ENCODE data around the gene GTF2H1.

Gene GTF2H1

DNA sequence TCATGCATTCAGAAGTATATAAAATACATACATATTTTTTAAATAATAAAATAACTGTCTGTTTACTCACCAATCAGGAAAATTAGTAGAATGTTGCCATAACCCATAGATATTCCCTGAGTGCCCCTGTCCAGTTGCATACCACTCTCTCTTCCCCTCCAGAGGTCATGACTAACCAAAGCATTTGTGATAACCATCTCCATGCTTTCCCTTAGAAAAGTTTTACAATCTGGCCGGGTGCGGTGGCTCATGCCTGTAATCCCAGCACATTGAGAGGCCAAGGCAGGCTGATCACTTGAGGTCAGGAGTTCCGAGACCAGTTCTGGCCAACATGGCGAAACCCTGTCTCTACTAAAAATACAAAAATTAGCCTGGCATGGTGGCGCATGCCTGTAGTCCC is 38.8 kb downstream of the GTF2H1 start:
- no peak for DNase-seq (ENCODE audit: low read depth)
- TF ChIP-seq, protein P1, sequence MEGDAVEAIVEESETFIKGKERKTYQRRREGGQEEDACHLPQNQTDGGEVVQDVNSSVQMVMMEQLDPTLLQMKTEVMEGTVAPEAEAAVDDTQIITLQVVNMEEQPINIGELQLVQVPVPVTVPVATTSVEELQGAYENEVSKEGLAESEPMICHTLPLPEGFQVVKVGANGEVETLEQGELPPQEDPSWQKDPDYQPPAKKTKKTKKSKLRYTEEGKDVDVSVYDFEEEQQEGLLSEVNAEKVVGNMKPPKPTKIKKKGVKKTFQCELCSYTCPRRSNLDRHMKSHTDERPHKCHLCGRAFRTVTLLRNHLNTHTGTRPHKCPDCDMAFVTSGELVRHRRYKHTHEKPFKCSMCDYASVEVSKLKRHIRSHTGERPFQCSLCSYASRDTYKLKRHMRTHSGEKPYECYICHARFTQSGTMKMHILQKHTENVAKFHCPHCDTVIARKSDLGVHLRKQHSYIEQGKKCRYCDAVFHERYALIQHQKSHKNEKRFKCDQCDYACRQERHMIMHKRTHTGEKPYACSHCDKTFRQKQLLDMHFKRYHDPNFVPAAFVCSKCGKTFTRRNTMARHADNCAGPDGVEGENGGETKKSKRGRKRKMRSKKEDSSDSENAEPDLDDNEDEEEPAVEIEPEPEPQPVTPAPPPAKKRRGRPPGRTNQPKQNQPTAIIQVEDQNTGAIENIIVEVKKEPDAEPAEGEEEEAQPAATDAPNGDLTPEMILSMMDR (conservative IDR thresholded peaks at IDR 0.05; ENCODE audit: low read length) = no peak

DNA sequence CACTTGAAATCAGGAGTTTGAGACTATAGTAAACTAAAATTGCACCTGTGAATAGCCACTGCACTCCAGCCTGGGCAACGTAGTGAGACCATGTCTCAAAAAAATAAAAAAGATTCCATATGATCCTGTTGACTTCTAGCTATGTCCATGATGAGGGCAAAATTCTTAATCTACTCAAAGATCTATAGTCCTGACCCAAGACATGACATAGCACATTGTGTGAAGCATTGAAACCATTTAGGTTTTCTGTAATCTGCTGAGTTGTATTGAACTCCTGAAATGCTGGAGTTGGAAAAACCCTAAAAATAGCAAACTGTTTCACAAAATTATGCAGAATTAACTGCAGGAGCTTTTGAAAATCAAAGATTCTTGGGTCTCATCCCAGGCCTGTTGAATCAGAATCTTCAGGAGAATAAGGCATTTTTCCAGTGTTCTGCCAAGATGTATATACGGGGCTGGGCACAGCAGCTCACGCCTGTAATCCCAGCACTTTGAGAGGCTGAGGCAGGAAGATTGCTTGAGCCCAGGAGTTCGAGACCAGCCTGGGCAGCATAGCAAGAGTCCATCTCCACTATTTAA is 42.2 kb downstream of the GTF2H1 start:
- TF ChIP-seq, protein P1 (conservative IDR thresholded peaks at IDR 0.05; ENCODE audit: low read length) = no peak
- peak; percentile 48 for DNase-seq (ENCODE audit: low read depth)
- no peak overlapping the region for H3K4me3 ChIP-seq (ENCODE audit: low read length)

More for the DNA sequence above, 38.8 kb downstream of the GTF2H1 start:
- no peak overlapping the region for H3K4me3 ChIP-seq (ENCODE audit: low read length)

DNA sequence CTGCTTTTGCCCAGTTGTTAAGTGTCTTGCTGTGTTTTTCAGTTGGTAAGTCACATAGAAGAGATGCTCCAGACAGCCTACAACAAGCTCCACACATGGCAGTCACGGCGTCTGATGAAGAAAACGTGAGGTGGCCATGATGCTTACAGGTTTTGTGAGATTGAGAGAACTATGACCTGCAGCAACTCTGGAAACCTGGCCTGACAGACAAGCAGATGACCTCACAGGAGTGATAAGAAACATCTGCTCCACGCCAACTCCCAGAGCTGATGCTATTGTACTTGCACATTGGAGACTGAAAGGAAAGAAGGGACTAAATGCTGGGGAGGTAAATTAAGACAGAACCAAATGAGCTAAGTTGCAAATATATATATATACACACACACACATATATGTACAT is 43.4 kb downstream of the GTF2H1 start:
- no peak overlapping the region for H3K4me3 ChIP-seq (ENCODE audit: low read length)
- TF ChIP-seq, protein P1 (conservative IDR thresholded peaks at IDR 0.05; ENCODE audit: low read length) = no peak
- DNase-seq (ENCODE audit: low read depth) = no peak

DNA sequence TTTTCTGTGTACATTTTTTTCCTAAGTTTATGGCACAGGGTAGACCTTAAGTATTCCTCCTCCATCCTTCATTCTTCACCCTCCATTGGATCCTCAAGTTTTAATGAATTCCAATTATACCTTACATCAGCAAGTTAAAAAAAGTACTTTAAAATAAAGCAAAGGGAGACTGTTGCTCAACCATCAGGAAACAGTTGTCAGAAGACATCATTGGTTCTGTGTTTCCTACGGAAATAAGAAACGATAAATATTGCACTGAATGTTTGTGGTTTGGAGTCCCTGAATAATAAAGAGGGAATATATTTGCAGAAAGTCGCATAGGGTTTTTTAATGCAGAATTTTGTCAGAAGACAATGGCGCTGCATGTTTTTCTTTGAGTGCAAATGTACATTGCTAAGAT is 43.9 kb downstream of the GTF2H1 start:
- no peak for DNase-seq (ENCODE audit: low read depth)
- no peak overlapping the region for H3K4me3 ChIP-seq (ENCODE audit: low read length)
- TF ChIP-seq, protein P1 (conservative IDR thresholded peaks at IDR 0.05; ENCODE audit: low read length) = no peak

DNA sequence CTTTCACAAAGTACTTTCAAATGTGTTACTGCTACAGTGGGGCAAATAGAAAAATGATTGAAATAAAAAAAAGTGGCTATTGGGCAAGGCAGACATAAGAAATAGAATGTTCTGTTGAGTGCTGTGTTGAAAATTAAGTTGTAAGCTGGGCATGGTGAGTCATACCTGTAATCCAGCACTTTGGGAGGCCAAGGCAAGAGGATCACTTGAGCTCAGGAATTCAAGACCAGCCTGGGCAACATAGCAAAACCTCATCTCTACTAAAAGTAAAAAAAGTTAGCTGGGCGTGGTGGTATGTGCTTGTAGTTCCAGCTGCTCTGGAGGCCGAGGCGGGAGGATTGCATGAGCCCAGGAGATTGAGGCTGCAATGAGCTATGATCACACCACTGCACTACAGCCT is 45.1 kb downstream of the GTF2H1 start:
- no peak overlapping the region for H3K4me3 ChIP-seq (ENCODE audit: low read length)
- peak; percentile 27 for DNase-seq (ENCODE audit: low read depth)
- TF ChIP-seq, protein P1 (conservative IDR thresholded peaks at IDR 0.05; ENCODE audit: low read length) = no peak

DNA sequence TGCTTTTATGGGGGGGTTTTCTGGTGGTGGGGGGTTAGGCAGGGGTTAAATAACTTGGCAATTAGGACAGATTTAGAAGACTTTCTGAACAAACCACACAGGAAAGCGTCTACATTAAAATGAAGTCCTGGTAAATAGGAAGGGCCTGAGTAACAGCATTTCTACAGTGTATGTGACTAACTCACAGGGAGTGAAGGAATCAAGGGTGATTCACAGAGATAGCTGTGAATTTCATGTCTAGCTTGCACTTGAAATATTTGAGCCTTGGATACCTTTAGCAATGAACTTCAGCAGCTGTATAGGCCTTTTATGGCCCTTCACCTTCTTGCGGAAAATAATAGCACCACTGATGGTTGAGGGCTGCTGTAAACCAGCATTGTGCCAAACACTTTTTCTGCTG is 45.9 kb downstream of the GTF2H1 start:
- peak; percentile 60 for DNase-seq (ENCODE audit: low read depth)
- TF ChIP-seq, protein P1 (conservative IDR thresholded peaks at IDR 0.05; ENCODE audit: low read length) = no peak
- H3K4me3 ChIP-seq (ENCODE audit: low read length) = no peak overlapping the region

DNA sequence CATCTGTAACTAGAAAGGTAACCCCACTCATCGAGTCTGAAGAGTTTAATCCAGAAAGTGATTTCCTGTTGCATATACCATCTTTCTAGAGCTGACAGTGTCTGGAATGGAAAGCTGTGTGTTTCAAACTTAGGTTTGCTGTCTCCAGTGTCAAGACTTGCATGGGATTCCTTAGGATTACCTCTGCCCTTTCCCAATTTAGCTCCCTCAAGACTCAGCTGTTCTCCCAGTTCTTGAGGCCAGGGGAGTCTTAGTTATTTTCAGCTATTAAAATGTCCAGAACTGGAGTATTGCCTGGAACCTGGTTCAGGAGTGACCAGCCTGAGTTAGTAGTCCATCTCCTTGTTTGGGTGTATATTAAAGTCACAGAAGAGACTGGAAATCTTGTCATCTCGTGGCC is 47.0 kb downstream of the GTF2H1 start:
- H3K4me3 ChIP-seq (ENCODE audit: low read length) = no peak overlapping the region
- no peak for DNase-seq (ENCODE audit: low read depth)
- TF ChIP-seq, protein P1 (conservative IDR thresholded peaks at IDR 0.05; ENCODE audit: low read length) = no peak
